ENCODE results near the gene PDXP. TPM values are rescaled to one million over a fixed set of nuclear protein-coding genes. Genes with fewer than 3 reads are reported as not detected.

PDXP gene
- total and polyA plus RNA-seq, 2 of the 13 experiments (the other 11 are each of a cell fraction or from before 2014, with no cell fraction given): 58.2 to 70.6 TPM

DNA sequence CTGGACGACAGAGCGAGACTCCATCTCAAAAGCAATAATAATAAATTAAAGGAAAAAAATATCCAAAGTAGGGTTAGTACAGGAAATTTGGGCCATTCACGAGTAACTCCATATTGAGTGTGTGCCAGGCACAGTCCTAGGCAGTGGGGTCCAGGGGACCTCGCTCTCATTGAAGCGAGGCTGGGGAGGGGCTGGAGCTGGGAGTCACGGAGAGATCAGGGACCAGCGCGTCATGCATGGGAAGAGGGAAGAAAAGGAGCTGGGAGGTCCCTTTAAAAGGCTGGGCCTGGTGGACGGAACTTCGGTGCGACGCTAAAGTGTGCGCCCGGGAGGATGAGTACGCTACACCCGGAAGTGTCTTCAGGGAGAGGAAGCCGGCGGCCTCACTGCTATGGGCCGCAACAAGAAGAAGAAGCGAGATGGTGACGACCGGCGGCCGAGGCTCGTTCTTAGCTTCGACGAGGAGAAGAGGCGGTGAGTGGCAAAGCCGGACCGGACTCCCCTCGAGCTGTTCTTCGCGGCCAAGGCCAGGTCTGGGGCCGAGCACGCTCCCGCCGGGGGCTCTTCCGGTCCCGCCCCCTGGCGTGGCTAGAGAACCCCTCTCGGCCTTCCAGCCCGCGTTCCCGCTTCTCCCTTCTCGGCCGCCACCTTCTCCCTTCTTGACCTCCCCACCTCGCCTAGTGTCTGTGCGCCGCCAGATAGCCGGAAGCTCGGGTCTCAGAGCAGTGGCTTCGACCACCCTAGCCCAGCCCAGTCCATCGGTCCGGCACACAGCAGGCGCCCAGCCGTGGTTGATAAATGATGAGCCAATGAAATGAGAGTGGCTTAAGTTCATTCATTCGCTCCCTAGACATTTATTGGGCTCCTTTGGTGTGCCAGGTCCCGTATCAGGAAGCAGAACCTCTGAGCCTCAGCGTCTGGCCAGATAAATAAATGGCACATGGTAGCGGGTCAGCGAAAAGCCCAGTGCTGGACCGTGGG, 27.8 kb downstream of the PDXP start, which contains the start of gene NOL12 (continued):
- TF ChIP-seq, protein P1, sequence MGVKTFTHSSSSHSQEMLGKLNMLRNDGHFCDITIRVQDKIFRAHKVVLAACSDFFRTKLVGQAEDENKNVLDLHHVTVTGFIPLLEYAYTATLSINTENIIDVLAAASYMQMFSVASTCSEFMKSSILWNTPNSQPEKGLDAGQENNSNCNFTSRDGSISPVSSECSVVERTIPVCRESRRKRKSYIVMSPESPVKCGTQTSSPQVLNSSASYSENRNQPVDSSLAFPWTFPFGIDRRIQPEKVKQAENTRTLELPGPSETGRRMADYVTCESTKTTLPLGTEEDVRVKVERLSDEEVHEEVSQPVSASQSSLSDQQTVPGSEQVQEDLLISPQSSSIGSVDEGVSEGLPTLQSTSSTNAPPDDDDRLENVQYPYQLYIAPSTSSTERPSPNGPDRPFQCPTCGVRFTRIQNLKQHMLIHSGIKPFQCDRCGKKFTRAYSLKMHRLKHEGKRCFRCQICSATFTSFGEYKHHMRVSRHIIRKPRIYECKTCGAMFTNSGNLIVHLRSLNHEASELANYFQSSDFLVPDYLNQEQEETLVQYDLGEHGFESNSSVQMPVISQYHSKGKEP (CRISPR knock-in tag; IDR thresholded peaks at IDR 0.05): peak; percentile 56; the same call in 1 of the 2 replicates
- TF ChIP-seq ZFP1 (CRISPR knock-in tag; IDR thresholded peaks at IDR 0.05): no peak
- TF ChIP-seq ETV6 (CRISPR knock-in tag; conservative IDR thresholded peaks at IDR 0.05): 0 out of 2 replicates have a peak, but pooled peaks have one; percentile 68
- TF ChIP-seq ZNF747 (CRISPR knock-in tag; IDR thresholded peaks at IDR 0.05; ENCODE audit: borderline replicate concordance): peak; percentile 86
- no peak for TF ChIP-seq TCF7L2 (IDR thresholded peaks at IDR 0.05; ENCODE audit: low read depth, low read length)
- TF ChIP-seq IRF2 (CRISPR knock-in tag; IDR thresholded peaks at IDR 0.05): peak; percentile 88; the same call in 1 of the 2 replicates
- TF ChIP-seq RELA (CRISPR knock-in tag; IDR thresholded peaks at IDR 0.05): 0 out of 2 replicates have a peak, but pooled peaks have one; percentile 44
- no peak for TF ChIP-seq CENPX (CRISPR knock-in tag; IDR thresholded peaks at IDR 0.05)
- peak; percentile 86 for TF ChIP-seq RBM39 (IDR thresholded peaks at IDR 0.05; ENCODE audit: low read depth, low read length, poor library complexity, severe bottlenecking)
- TF ChIP-seq SRSF1 (optimal IDR thresholded peaks at IDR 0.05; ENCODE audit: low read depth, low read length): peak; percentile 35
- 0 out of 2 replicates have a peak, but pooled peaks have one; percentile 68 for TF ChIP-seq ZNF556 (CRISPR knock-in tag; IDR thresholded peaks at IDR 0.05; ENCODE audit: borderline replicate concordance)
- no peak for TF ChIP-seq REL (CRISPR knock-in tag; conservative IDR thresholded peaks at IDR 0.05)
- TF ChIP-seq, protein P2, sequence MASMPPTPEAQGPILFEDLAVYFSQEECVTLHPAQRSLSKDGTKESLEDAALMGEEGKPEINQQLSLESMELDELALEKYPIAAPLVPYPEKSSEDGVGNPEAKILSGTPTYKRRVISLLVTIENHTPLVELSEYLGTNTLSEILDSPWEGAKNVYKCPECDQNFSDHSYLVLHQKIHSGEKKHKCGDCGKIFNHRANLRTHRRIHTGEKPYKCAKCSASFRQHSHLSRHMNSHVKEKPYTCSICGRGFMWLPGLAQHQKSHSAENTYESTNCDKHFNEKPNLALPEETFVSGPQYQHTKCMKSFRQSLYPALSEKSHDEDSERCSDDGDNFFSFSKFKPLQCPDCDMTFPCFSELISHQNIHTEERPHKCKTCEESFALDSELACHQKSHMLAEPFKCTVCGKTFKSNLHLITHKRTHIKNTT (CRISPR knock-in tag; IDR thresholded peaks at IDR 0.05): no peak
- peak; percentile 47; the same call in 1 of the 2 replicates for TF ChIP-seq ARNTL (CRISPR knock-in tag; IDR thresholded peaks at IDR 0.05)
- peak; percentile 76 for TF ChIP-seq HCFC1 (IDR thresholded peaks at IDR 0.05; ENCODE audit: low read depth, low read length)
- TF ChIP-seq MED8 (CRISPR knock-in tag; IDR thresholded peaks at IDR 0.05; ENCODE audit: insufficient replicate concordance): peak; percentile 75
- peak; percentile 74; the same call in 1 of the 2 replicates for TF ChIP-seq ZNF296 (CRISPR knock-in tag; conservative IDR thresholded peaks at IDR 0.05)
- TF ChIP-seq ZNF746 (CRISPR knock-in tag; IDR thresholded peaks at IDR 0.05): no peak
- peak; percentile 62; the same call in 1 of the 2 replicates for TF ChIP-seq ZNF138 (CRISPR knock-in tag; IDR thresholded peaks at IDR 0.05; ENCODE audit: low read depth)
- TF ChIP-seq ZSCAN9 (CRISPR knock-in tag; IDR thresholded peaks at IDR 0.05; ENCODE audit: borderline replicate concordance): peak; percentile 69; the same call in 1 of the 2 replicates
- peak; percentile 92; the same call in 1 of the 2 replicates for TF ChIP-seq ZNF563 (CRISPR knock-in tag; IDR thresholded peaks at IDR 0.05)
- TF ChIP-seq POLR2A (IDR thresholded peaks at IDR 0.05; ENCODE audit: insufficient read depth in 1 of 2, low read depth in 2 of 2, low read length in 2 of 2): peak; percentile 52 to 76; a peak in 3 of 4 replicates
- peak; percentile 56; the same call in 1 of the 2 replicates for TF ChIP-seq CBX5 (CRISPR knock-in tag; IDR thresholded peaks at IDR 0.05; ENCODE audit: borderline replicate concordance)
- no peak for TF ChIP-seq ZNF572 (CRISPR knock-in tag; IDR thresholded peaks at IDR 0.05)
- 0 out of 4 replicates have a peak, but pooled peaks of 1 of the 2 experiments have one; percentile 15 for TF ChIP-seq NR2F1 (CRISPR knock-in tag; IDR thresholded peaks at IDR 0.05)
- TF ChIP-seq ZC3H13 (CRISPR knock-in tag; IDR thresholded peaks at IDR 0.05): no peak
- no peak for TF ChIP-seq ZNF207 (IDR thresholded peaks at IDR 0.05; ENCODE audit: borderline replicate concordance)
- TF ChIP-seq TAF15 (IDR thresholded peaks at IDR 0.05; ENCODE audit: low read depth, low read length, poor library complexity, severe bottlenecking): peak; percentile 89
- no peak for TF ChIP-seq ZNF510 (CRISPR knock-in tag; IDR thresholded peaks at IDR 0.05; ENCODE audit: low read depth)

Data from HepG2 (cell line).